Mammary epithelial cell (primary cell): ENCODE data around the gene C16orf87.

Source experiments
- EZH2 ChIP-seq: IDR thresholded peaks from 2 replicates; pipeline ENCODE4 v1.6.1; 2012; ENCODE audit warnings: low read length, inconsistent platforms, borderline replicate concordance
- TF ChIP-seq, protein P1 (sequence below), 2 donors: IDR thresholded peaks in 1 of 2; conservative IDR thresholded peaks in 1 of 2; 2 replicates each; pipeline ENCODE4 v1.5.1; 2011 to 2012; ENCODE audit warnings: inconsistent platforms in 2 of 2, low read length in 2 of 2, mild to moderate bottlenecking in 2 of 2, control low read depth in 1 of 2, low read depth in 1 of 2; ENCODE audit not compliant: insufficient read depth in 1 of 2; ENCODE audit errors: extremely low read depth in 1 of 2

- TF ChIP-seq, protein P1, sequence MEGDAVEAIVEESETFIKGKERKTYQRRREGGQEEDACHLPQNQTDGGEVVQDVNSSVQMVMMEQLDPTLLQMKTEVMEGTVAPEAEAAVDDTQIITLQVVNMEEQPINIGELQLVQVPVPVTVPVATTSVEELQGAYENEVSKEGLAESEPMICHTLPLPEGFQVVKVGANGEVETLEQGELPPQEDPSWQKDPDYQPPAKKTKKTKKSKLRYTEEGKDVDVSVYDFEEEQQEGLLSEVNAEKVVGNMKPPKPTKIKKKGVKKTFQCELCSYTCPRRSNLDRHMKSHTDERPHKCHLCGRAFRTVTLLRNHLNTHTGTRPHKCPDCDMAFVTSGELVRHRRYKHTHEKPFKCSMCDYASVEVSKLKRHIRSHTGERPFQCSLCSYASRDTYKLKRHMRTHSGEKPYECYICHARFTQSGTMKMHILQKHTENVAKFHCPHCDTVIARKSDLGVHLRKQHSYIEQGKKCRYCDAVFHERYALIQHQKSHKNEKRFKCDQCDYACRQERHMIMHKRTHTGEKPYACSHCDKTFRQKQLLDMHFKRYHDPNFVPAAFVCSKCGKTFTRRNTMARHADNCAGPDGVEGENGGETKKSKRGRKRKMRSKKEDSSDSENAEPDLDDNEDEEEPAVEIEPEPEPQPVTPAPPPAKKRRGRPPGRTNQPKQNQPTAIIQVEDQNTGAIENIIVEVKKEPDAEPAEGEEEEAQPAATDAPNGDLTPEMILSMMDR (conservative IDR thresholded peaks at IDR 0.05 in 1 of 2, IDR thresholded peaks at IDR 0.05 in 1 of 2; ENCODE audit: extremely low read depth in 1 of 2, insufficient read depth in 1 of 2, low read depth in 1 of 2, low read length in 2 of 2), result peak in 1 of 2 donors; percentile 20
- TF ChIP-seq EZH2, result no peak
Observed at GRCh38 chr16:46757339-46758050, 73.5 kb downstream of the C16orf87 start.
